K562 (cell line): ENCODE measurements around the gene SGMS1. TPM values are rescaled to one million over a fixed set of nuclear protein-coding genes. Genes with fewer than 3 reads are reported as not detected.

Source experiments
- ATAC-seq: fragments of 200-7000 bp; cut with Tn5 transposase; 3 replicates; pipeline ENCODE4 v1.9.1; 2020; ENCODE audit warnings: moderate library complexity
- BruUV-seq: library from RNA; stranded (reverse); fragments of 400-500 nt; replicated peaks from 2 replicates; lab custom pipeline; 2021; lab: Mats Ljungman, UMichigan
- CTCF ChIA-PET: fragments of 300-600 bp; formaldehyde crosslinking; extraction: SDS; loops from one replicate; lab custom pipeline; 2021; ENCODE audit warnings: low intra/inter-chr PET ratio; lab: Yijun Ruan, JAX
- POLR2A ChIA-PET: fragments of 300-600, 350-650 bp; sonication (Branson Sonifier 250); formaldehyde crosslinking; extraction: SDS; loops from one replicate; lab custom pipeline; 2021; ENCODE audit warnings: antibody characterized with exemption, inconsistent platforms; lab: Yijun Ruan, JAX
- DNase-seq, 4 experiments: peaks; one replicate each; pipeline versions ENCODE4 v3.0.0 to v3.0.0-alpha.2; 2011 to 2018; ENCODE audit warnings: low spot score in 3 of 4, mixed read lengths in 3 of 4; ENCODE audit errors: extremely low read depth in 1 of 4
- FAIRE-seq: peaks from 2 replicates; lab custom pipeline; 2011; peaks lifted over from hg19 to GRCh38; lab: Jason Lieb, UNC
- H2AFZ ChIP-seq: 2 replicates; pipeline ENCODE4 v1.6.0; 2011; ENCODE audit warnings: low read depth, low read length, control low read depth, inconsistent platforms
- H3K27ac ChIP-seq: fragments of 200-600 bp; 3 replicates; pipeline ENCODE4 v1.8.0; 2011; ENCODE audit warnings: low read depth, mild to moderate bottlenecking, control low read depth, inconsistent platforms, low read length, moderate library complexity, mixed read lengths; ENCODE audit errors: extremely low read depth
- H3K27me3 ChIP-seq, 2 experiments: fragments of 300-600 bp in 1 of 2; 2 replicates in 1 of 2; 3 replicates in 1 of 2; pipeline versions ENCODE4 v1.6.0 to v1.8.0; 2011; ENCODE audit warnings: inconsistent platforms in 2 of 2, low read length in 2 of 2, mild to moderate bottlenecking in 1 of 2, mixed read lengths in 1 of 2, moderate library complexity in 1 of 2; ENCODE audit not compliant: control insufficient read depth in 2 of 2, insufficient read depth in 2 of 2
- H3K36me3 ChIP-seq: fragments of 300-600 bp; 3 replicates; pipeline ENCODE4 v1.8.0; 2011; ENCODE audit warnings: mild to moderate bottlenecking, low read length, inconsistent platforms; ENCODE audit not compliant: control insufficient read depth, insufficient read depth
- H3K4me1 ChIP-seq, 2 experiments: fragments of 200-600 bp in 1 of 2; replicated peaks in 1 of 2; 2 replicates in 1 of 2; 3 replicates in 1 of 2; pipeline versions ENCODE4 v1.5.1 to v1.8.0; 2011; ENCODE audit warnings: inconsistent platforms in 2 of 2, low read length in 2 of 2, mild to moderate bottlenecking in 1 of 2, mixed read lengths in 1 of 2, moderate library complexity in 1 of 2; ENCODE audit not compliant: control insufficient read depth in 2 of 2, insufficient read depth in 2 of 2
- H3K4me2 ChIP-seq: 2 replicates; pipeline ENCODE4 v1.6.1; 2011; ENCODE audit warnings: low read length, control low read depth, inconsistent platforms, mixed read lengths; ENCODE audit not compliant: insufficient read depth
- H3K4me3 ChIP-seq: fragments of 200-600 bp; sonication (generic), shearing (Covaris generic); 2 replicates; pipeline ENCODE4 v1.5.1; 2016; ENCODE audit warnings: control low read depth, inconsistent platforms
- H3K79me2 ChIP-seq: fragments of 200-600 bp; 3 replicates; pipeline ENCODE4 v1.8.0; 2011; ENCODE audit warnings: low read length, inconsistent platforms; ENCODE audit not compliant: control insufficient read depth, insufficient read depth
- H3K9ac ChIP-seq, 2 experiments: 2 replicates each; pipeline versions ENCODE4 v1.6.0 to v1.6.1; 2011; ENCODE audit warnings: low read depth in 2 of 2, low read length in 2 of 2, control low read depth in 1 of 2, inconsistent platforms in 1 of 2, mild to moderate bottlenecking in 1 of 2, mixed read lengths in 1 of 2; ENCODE audit not compliant: insufficient read depth in 1 of 2
- H3K9me1 ChIP-seq: one replicate; pipeline ENCODE4 v1.6.0; 2011; ENCODE audit warnings: inconsistent platforms, mild to moderate bottlenecking, low read length, moderate library complexity; ENCODE audit not compliant: control insufficient read depth, insufficient read depth
- H3K9me3 ChIP-seq: replicated peaks from 2 replicates; pipeline ENCODE4 v1.5.1; 2011; ENCODE audit warnings: low read depth, low read length, inconsistent platforms; ENCODE audit not compliant: control insufficient read depth, insufficient read depth
- H4K20me1 ChIP-seq: replicated peaks from 2 replicates; pipeline ENCODE4 v1.6.1; 2011; ENCODE audit warnings: low read length, inconsistent platforms, mixed read lengths; ENCODE audit not compliant: control insufficient read depth, insufficient read depth
- BRF1 ChIP-seq: IDR thresholded peaks from 3 replicates; pipeline ENCODE4 v1.6.1; 2011; ENCODE audit warnings: borderline replicate concordance, mild to moderate bottlenecking; ENCODE audit not compliant: insufficient read length; ENCODE audit errors: extremely low read depth
- CEBPB ChIP-seq: fragments of 450-650 bp; IDR thresholded peaks from 2 replicates; pipeline ENCODE4 v1.6.1; 2016; ENCODE audit warnings: missing genetic modification characterization, missing compliant biosample characterization
- EGR1 ChIP-seq: fragments of 450-650 bp; conservative IDR thresholded peaks from 2 replicates; pipeline ENCODE4 v1.6.1; 2017; ENCODE audit warnings: mild to moderate bottlenecking
- HMGN3 ChIP-seq: IDR thresholded peaks from 2 replicates; pipeline ENCODE4 v1.6.1; 2011; ENCODE audit warnings: borderline replicate concordance, low read depth, mild to moderate bottlenecking, mixed read lengths, low read length; ENCODE audit not compliant: insufficient read length; ENCODE audit errors: extremely low read depth
- ID3 ChIP-seq, 2 experiments: fragments of 250-450 bp in 1 of 2; fragments of 450-650 bp in 1 of 2; sonication (Bioruptor Pico) in 1 of 2; IDR thresholded peaks; 2 replicates each; pipeline versions ENCODE4 v1.6.1 to v1.8.0; 2016 to 2021; ENCODE audit warnings: mild to moderate bottlenecking in 2 of 2, moderate library complexity in 2 of 2, missing compliant biosample characterization in 1 of 2, missing genetic modification characterization in 1 of 2
- LCOR ChIP-seq: sonication (generic); formaldehyde crosslinking; IDR thresholded peaks from 2 replicates; pipeline ENCODE4 v1.8.0; 2022; ENCODE audit warnings: mild to moderate bottlenecking, missing genetic modification reagents
- MAFF ChIP-seq: IDR thresholded peaks from 2 replicates; pipeline ENCODE4 v1.6.1; 2012; ENCODE audit warnings: low read length, improper control_type of control experiment
- MECOM ChIP-seq: fragments of 250-450 bp; sonication (Bioruptor Pico); IDR thresholded peaks from 2 replicates; pipeline ENCODE4 v1.8.0; 2022; ENCODE audit warnings: inconsistent platforms
- MIER1 ChIP-seq: fragments of 450-650 bp; IDR thresholded peaks from 2 replicates; pipeline ENCODE4 v1.6.1; 2016; ENCODE audit warnings: antibody characterized with exemption, mild to moderate bottlenecking, low read depth
- NCOA2 ChIP-seq, 2 experiments: fragments of 450-650 bp; IDR thresholded peaks; 2 replicates each; pipeline ENCODE4 v1.6.1; 2018; ENCODE audit warnings: mild to moderate bottlenecking in 2 of 2, moderate library complexity in 1 of 2; ENCODE audit not compliant: partially characterized antibody in 2 of 2
- PHF21A ChIP-seq: fragments of 450-650 bp; IDR thresholded peaks from 2 replicates; pipeline ENCODE4 v1.6.1; 2017; ENCODE audit warnings: low read depth, borderline replicate concordance
- POLR2B ChIP-seq: fragments of 450-650 bp; IDR thresholded peaks from 2 replicates; pipeline ENCODE4 v1.6.1; 2018; ENCODE audit warnings: low read depth; ENCODE audit not compliant: partially characterized antibody
- SMAD2 ChIP-seq: fragments of 150-350 bp; IDR thresholded peaks from 2 replicates; pipeline ENCODE4 v1.6.1; 2014; ENCODE audit warnings: low read depth, mild to moderate bottlenecking, low read length
- SPI1 ChIP-seq: IDR thresholded peaks from 2 replicates; pipeline ENCODE4 v1.6.1; 2011; ENCODE audit warnings: low read depth, low read length, control low read depth, borderline replicate concordance
- SRSF1 ChIP-seq: fragments of 200-400 bp; formaldehyde crosslinking; IDR thresholded peaks from 2 replicates; pipeline ENCODE4 v1.6.1; 2017; ENCODE audit warnings: mild to moderate bottlenecking, low read depth, low read length, moderate library complexity
- TCFL5 ChIP-seq: fragments of 250-450 bp; sonication (Bioruptor Pico); conservative IDR thresholded peaks from 2 replicates; pipeline ENCODE4 v1.6.1; 2021; ENCODE audit warnings: mild to moderate bottlenecking, moderate library complexity, matching md5 sums
- ZNF431 ChIP-seq: sonication (generic); formaldehyde crosslinking; IDR thresholded peaks from 2 replicates; pipeline ENCODE4 v1.8.0; 2022; ENCODE audit warnings: mild to moderate bottlenecking, missing genetic modification reagents
- WGBS: fragments of 100-300 bp; shearing (Covaris generic); methylation state at CpG from one replicate; pipeline ENCODE4 v1.1.6; 2016; ENCODE audit warnings: low coverage, mixed read lengths; ENCODE audit not compliant: insufficient coverage; ENCODE audit errors: missing lambda C conversion rate; 5-methylcytosine and 5-hydroxymethylcytosine counted together
- in situ Hi-C: fragments of 300-500 bp; cut with MboI; formaldehyde crosslinking; loops from 4 replicates; pipeline ENCODE4 v1.15.0; 2018; ENCODE audit warnings: inconsistent platforms, mixed read lengths
- intact Hi-C: fragments of 100-400 bp; cut with micrococcal nuclease; formaldehyde crosslinking; loops from 2 replicates; pipeline ENCODE4 v1.14.2; 2022
- polyA plus RNA-seq, 8 experiments: library from polyadenylated mRNA; depleted of rRNA in 4 of 8; stranded (reverse) in 5 of 8; unstranded in 3 of 8; fragments of >200 nt; fragmentation: Nextera tagmentation in 2 of 8; fragmentation: Illumina TruSeq in 1 of 8; extraction: Ambion mirVana in 2 of 8; extraction: Trizol in 1 of 8; gene quantifications; 2 replicates each; pipeline versions ENCODE4 v1.2.1 to v1.2.3, GENCODE V29; 2011 to 2014; ENCODE audit warnings: inconsistent platforms in 1 of 8, missing spikeins in 1 of 8
- total RNA-seq, 7 experiments: library from RNA; depleted of rRNA in 6 of 7; stranded (reverse); fragments of >200 nt in 6 of 7; fragmentation: Illumina TruSeq in 2 of 7; extraction: Trizol in 2 of 7; gene quantifications; 2 replicates each; pipeline versions ENCODE4 v1.2.1 to v1.2.3, GENCODE V29; 2011 to 2021; ENCODE audit warnings: low replicate concordance in 1 of 7
- TF ChIP-seq, protein P1 (sequence below): fragments of 250-450 bp; sonication (Bioruptor Pico); IDR thresholded peaks from 2 replicates; pipeline ENCODE4 v1.4.0; 2020; ENCODE audit warnings: mild to moderate bottlenecking, moderate library complexity

The SGMS1 gene
- total and polyA plus RNA-seq, 9 of the 15 experiments (the other 6 are each of a cell fraction or from before 2014, with no cell fraction given), result 22.6 to 232 (median 82.2) TPM

DNA sequence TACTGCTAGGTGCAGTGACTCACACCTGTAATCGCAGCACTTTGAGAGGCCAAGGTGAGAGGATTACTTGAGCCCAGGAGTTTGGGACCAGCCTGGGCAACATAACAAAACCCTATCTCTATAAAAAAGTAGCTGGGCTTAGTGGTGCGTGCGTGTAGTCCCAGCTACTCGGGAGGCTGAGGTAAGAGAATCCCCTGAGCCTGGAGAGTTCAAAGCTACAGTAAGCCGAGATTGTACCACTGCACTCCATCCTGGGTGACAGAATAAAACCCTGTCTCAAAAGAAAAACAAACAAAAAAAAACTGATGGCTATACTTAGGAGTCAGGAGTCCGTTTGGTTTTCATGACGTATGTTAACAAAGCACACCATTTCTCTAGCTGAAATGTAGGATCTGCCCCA lies 2.9 kb downstream of the SGMS1 start:
- FAIRE-seq (no peak), DNase-seq (no peak), ATAC-seq (no peak)
- WGBS, result 77% methylated on average over 7 of the region's 7 CpGs
- Histone ChIP-seq H3K27ac (no peak overlapping the region), H3K9me3 (no peaks in the 10 kb centered on the region), H3K36me3 (peaks cover 15% of the 10 kb centered on the region; the same call in 2 of the 3 replicates), H3K9ac (peak overlapping the region; percentile 11 to 83; a peak in 3 of 4 replicates), H4K20me1 (0 out of 2 replicates have a peak, but pooled peaks cover 4% of the 10 kb centered on the region), H3K9me1 (no peaks in the 10 kb centered on the region), H2AFZ (no peak overlapping the region), H3K4me2 (peak overlapping the region; percentile 91; the same call in 1 of the 2 replicates), H3K4me3 (no peak overlapping the region), H3K27me3 (no peaks in the 10 kb centered on the region), H3K79me2 (peaks cover 89% of the 10 kb centered on the region), H3K4me1 (peaks cover 29 to 34% of the 10 kb centered on the region in 2 experiments)
- CTCF ChIA-PET, result interaction anchor here (2.7 kb wide), 1 partner anchor 60 kb away, joined by 9 read pairs; no protein-coding TSS in a partner anchor
- in situ Hi-C loops (no loop called here), intact Hi-C loops (loop anchor here (5.0 kb wide), 1 partner anchor 294 kb away; no protein-coding TSS in a partner anchor)
- POLR2A ChIA-PET, result interaction anchor here (0.7 to 3.8 kb wide), 9 partner anchors 8 to 188 kb away, joined by 3 to 32 read pairs (median 4); no protein-coding TSS in a partner anchor
- BruUV-seq, result no TSS peak
- TF ChIP-seq MAFF, result no peak
- no peak for TF ChIP-seq SMAD2
- TF ChIP-seq PHF21A, result no peak
- no peak for TF ChIP-seq BRF1
- no peak for TF ChIP-seq NCOA2 (IDR thresholded peaks at IDR 0.05; ENCODE audit: partially characterized antibody in 2 of 2)
- no peak for TF ChIP-seq ZNF431
- no peak for TF ChIP-seq CEBPB (tag)
- no peak for TF ChIP-seq EGR1
- no peak for TF ChIP-seq MIER1
- TF ChIP-seq, protein P1, sequence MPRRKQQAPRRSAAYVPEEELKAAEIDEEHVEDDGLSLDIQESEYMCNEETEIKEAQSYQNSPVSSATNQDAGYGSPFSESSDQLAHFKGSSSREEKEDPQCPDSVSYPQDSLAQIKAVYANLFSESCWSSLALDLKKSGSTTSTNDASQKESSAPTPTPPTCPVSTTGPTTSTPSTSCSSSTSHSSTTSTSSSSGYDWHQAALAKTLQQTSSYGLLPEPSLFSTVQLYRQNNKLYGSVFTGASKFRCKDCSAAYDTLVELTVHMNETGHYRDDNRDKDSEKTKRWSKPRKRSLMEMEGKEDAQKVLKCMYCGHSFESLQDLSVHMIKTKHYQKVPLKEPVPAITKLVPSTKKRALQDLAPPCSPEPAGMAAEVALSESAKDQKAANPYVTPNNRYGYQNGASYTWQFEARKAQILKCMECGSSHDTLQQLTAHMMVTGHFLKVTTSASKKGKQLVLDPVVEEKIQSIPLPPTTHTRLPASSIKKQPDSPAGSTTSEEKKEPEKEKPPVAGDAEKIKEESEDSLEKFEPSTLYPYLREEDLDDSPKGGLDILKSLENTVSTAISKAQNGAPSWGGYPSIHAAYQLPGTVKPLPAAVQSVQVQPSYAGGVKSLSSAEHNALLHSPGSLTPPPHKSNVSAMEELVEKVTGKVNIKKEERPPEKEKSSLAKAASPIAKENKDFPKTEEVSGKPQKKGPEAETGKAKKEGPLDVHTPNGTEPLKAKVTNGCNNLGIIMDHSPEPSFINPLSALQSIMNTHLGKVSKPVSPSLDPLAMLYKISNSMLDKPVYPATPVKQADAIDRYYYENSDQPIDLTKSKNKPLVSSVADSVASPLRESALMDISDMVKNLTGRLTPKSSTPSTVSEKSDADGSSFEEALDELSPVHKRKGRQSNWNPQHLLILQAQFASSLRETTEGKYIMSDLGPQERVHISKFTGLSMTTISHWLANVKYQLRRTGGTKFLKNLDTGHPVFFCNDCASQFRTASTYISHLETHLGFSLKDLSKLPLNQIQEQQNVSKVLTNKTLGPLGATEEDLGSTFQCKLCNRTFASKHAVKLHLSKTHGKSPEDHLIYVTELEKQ (CRISPR knock-in tag), result no peak
- no peak for TF ChIP-seq ID3 (CRISPR knock-in tag; IDR thresholded peaks at IDR 0.05)
- TF ChIP-seq ID3 (tag; IDR thresholded peaks at IDR 0.05), result no peak
- no peak for TF ChIP-seq POLR2B
- TF ChIP-seq TCFL5 (CRISPR knock-in tag), result no peak
- TF ChIP-seq LCOR (CRISPR knock-in tag), result no peak
- no peak for TF ChIP-seq SPI1
- TF ChIP-seq HMGN3, result no peak
- TF ChIP-seq MECOM (CRISPR knock-in tag), result no peak
- no peak for TF ChIP-seq SRSF1
